NCI-H345 treated with DMSO at 0.1 percent for 48 hours (cell line): ENCODE results near the gene INPP5D.

Source experiments
- DNase-seq: peaks from one replicate; lab custom pipeline; 2025; ENCODE audit not compliant: unreplicated experiment; lab: John Stamatoyannopoulos, UW

Gene INPP5D

DNA sequence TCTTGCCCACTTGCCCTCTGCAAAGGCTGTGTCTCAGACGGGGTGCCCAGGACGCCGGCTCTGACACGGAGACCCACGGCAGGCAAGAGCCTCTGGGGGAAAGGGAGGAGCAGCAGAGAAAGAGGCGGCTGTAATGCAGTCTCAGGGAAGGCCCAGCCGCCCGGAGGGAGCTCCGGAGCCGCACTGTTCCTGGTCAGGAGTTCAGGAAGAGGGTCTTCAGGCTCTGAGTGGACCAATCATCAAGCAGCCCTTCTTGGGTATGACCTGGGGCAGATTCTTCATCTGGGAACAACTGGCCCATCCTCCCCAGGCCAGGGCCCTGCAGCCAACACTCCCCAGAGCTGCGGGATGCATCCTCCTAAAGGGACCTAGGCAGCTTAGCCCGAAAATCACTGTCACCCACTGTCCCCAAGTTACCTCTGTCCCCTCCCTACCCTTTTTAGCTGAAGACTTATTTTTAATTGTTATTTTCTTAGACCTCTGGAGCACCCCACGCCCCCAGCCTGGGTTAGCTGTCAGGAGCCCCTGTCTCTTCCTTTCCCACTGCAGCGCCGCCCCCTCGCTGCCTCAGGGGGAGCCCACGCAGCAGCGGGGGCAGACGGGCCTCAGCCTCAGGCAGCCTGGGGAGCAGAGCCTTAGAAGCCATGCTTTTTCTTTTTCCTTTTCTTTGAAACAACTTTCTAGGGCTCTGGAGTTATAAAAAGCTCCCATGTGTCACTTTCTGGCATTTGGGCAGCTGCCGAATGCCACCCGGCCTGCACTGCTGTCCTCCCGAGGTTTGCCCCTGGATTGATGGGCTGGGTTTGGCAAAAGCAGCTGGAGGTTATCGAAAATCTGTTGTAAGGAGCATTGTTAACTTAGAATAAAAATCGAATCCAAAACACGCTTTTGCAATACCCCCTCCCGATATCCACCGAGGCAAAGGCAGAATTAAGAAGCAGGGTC is 28.3 kb upstream of the INPP5D start:
- DNase-seq: no peak

GRCh38 chr2:233032551-233033320 is 27.4 kb upstream of the INPP5D start, which contains the start of gene NEU2:
Gene NEU2, plus strand, starts transcription at chr2:233032672. Its CDS starts 0 bp downstream, at chr2:233032672.
- no peak for DNase-seq

DNA sequence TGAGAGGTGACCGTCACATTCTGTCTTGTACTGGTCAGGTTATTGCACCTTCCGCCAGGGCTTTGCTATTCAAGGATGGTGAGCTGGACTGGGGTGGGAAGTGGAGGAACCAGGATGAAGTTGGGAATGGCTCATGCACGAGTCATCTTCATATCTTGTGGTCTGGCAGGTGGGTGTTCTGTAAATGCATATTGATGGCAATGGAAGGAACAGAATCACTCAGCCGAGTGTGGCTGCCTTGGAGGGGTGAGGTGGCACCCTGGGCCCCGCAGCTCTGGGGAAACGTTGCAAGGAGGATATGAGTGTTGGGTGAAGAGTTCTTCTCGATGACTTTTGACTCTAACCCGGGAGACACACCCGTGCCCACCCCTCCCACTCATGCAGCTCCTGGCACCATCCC is 26.5 kb upstream of the INPP5D start:
- no peak for DNase-seq

GRCh38 chr2:233034091-233034882 is 25.9 kb upstream of the INPP5D start:
- DNase-seq: no peak

GRCh38 chr2:233035426-233036161 is 24.5 kb upstream of the INPP5D start:
- no peak for DNase-seq

GRCh38 chr2:233036162-233036838 is 23.8 kb upstream of the INPP5D start:
- no peak for DNase-seq

DNA sequence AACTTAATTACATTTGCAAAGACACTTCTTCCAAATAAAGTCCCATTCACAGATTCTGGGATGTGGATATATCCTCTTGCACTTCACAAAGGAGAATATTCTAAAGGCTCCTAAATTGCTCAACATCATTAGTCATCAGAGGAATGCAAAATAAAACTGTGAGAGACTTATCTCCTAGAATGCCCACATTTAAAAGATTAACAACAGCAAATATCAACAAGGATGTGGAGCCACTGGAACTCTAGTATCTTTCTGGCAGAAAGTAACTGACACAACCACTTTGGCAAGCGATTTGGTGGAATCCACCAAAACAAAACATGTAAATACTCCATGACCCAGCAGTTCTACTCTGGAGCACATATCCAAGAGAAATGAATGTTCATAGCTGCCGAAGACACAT is 23.1 kb upstream of the INPP5D start:
- no peak for DNase-seq

GRCh38 chr2:233039212-233039845 is 20.8 kb upstream of the INPP5D start:
- no peak for DNase-seq

DNA sequence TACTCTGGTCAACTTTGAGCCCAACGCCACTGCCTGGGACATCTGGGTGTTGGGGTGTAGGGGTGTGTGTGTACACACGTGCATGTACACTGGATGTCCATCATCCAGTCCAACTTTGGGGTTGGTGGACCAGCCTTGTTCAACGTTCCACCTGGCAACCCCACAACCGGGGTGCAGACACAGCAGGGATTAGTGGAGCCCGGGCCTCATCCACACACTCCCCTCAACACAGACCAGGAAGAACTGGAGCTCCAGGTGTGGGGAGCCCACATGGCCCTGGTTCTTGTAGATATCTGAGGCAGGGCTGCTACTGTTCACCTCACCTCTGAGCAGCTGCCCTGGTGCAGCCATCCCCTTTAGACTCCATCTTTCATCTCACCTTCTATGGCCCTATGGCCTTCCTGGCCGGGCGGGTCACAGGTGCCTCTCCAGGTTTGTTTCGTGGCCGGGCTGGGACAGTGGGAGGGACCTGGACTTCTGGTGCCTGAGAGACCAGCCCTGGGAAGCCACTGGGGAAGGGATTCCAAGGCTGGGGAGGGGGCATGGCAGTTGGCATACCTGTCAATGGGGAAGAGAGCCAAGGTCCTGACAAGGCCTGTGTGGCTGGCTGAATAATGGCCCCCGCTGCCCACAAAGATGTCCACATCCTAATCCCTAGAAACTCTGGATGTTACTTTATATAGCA is 20.2 kb upstream of the INPP5D start:
- DNase-seq: no peak

DNA sequence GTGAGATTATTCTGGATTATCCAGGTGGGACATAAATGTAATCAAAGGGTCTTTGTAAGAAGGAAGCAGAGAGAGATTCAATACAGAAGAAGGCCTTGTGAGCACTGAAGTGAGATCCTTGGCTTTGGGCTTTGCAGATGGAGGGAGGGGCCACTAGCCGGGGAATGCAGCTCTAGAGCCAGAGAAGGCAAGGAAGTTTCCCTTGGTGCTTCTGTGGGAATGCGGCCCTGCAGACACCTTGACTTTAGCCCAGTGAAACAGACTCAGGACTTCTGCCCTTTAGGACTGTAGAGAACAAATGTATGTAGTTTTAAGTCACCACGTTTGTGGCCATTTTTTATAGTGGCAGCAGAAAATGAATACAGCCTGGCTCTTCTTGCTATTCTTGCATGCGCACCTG is 19.6 kb upstream of the INPP5D start:
- no peak for DNase-seq

- DNase-seq: no peak
Observed at GRCh38 chr2:233041722-233042323, 18.3 kb upstream of the INPP5D start.

DNA sequence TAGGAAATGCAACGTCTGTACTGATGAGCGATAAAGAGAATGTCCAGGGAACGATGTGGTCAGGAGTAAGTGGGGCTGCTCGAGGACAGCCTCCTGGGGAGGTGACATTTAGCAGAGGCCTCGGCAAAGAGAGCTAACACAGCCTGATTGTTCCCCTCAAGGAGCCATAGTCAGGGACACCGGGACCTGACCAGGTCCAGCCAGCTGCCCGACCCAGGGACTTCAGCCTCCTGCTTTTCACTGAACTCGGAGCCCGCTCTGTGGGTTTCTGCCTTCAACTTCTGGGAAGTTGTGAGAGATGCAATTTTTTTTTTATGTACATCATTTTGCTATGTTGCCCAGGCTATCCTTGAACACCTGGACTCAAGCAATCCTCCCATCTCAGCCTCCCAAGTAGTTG is 17.6 kb upstream of the INPP5D start:
- no peak for DNase-seq

DNA sequence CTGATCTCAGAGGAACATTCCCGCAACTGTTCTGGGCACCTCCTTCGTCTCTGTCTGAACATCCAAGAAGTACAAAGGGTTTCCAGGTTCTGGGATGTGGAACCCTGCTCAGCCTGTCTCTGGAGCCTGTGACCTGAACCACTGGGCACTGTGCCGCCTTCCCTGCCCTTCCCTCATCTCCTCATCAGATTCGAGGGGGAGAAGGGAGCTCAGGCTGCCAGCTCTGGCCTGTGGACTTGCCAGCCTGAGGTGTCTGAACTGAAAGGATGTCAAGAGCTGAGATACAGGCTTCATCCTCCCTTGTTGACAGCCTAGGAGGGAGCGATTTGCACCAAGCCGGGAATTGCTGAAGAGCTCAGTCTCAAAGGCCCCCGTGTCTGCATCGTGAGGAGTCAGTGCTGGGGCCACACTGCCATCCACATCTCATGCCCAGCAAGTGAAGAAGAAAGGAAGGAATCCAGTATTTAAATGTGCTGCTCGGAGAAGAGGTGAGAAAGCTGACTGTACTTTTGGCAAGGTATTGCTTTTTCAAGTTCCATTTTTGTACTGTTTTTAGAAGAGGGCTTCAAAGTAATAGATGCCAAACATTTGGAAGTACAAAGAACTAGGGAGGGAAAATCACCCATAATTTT is 15.1 kb upstream of the INPP5D start:
- no peak for DNase-seq

GRCh38 chr2:233047206-233047605 is 12.9 kb upstream of the INPP5D start:
- DNase-seq: no peak

GRCh38 chr2:233047667-233048066 is 12.5 kb upstream of the INPP5D start:
- no peak for DNase-seq

DNA sequence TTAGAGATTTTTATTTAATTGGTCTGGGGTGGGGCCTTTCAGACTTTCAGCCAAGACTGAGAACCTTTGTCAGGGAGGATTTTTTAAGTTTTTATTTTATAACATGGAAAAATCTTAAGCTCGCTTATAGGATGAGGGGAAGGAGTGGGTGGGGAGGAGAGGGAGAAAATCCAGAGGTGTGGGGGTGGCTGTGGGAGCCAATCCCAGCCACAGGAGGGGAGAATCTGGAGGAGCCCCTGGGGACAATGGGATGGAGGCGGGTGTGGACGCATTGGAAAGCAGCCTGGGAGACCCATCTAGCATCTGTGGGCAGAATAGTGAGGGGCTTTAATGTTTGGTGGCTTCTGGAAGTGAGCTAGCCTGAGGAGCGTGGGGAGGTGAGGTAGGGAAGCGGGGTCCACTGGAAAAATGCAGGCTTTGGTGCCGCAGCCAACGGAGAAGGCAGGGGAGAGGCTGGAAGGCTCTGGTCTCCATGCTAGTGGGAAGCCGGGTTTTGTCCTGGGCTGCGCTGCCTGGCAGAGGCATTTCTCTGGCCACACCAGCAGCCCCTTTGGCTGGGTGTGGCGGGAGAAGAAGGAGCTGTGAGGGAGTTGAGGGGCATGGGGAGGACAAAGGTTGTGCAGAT is 11.5 kb upstream of the INPP5D start:
- no peak for DNase-seq

- no peak for DNase-seq
Observed at GRCh38 chr2:233049194-233049761, 10.9 kb upstream of the INPP5D start.
